ENCODE results near the gene ITGA2.

GRCh38 chr5:52943808-52944207 is 45.3 kb upstream of the ITGA2 start:
- TF ChIP-seq MAX (IDR thresholded peaks at IDR 0.05) (no peak), CTCF (IDR thresholded peaks at IDR 0.05; ENCODE audit: control extremely low read depth in 1 of 3, insufficient read depth in 1 of 3, low read depth in 1 of 3, low read length in 3 of 3) (no peak)

All from H1 (cell line).